GM06990 (cell line): ENCODE measurements around the gene SOAT2.
"Not testable (repeated sequence)": the region's sequence is repeated elsewhere in the genome, so short reads cannot be mapped to it uniquely, and the experiment has no call there.

ENCODE experiments used
- DNase-seq: peaks from one replicate; pipeline ENCODE4 v3.0.0-alpha.2; 2011; ENCODE audit not compliant: insufficient read length; ENCODE audit errors: extremely low read depth
- H3K27me3 ChIP-seq: replicated peaks from 2 replicates; pipeline ENCODE4 v1.6.0; 2011; ENCODE audit warnings: low read length; ENCODE audit not compliant: control insufficient read depth, insufficient read depth
- H3K36me3 ChIP-seq: 2 replicates; pipeline ENCODE4 v1.5.1; 2011; ENCODE audit warnings: low read length; ENCODE audit not compliant: control insufficient read depth, insufficient read depth
- H3K4me3 ChIP-seq: replicated peaks from 2 replicates; pipeline ENCODE4 v1.5.1; 2011; ENCODE audit warnings: low read depth, mild to moderate bottlenecking, control low read depth, low read length
- TF ChIP-seq, protein P1 (sequence below): IDR thresholded peaks from 2 replicates; pipeline ENCODE4 v1.5.1; 2011; ENCODE audit warnings: low read length, control low read depth, mild to moderate bottlenecking, inconsistent platforms; ENCODE audit not compliant: insufficient read depth, poor library complexity, severe bottlenecking

SOAT2 gene

DNA sequence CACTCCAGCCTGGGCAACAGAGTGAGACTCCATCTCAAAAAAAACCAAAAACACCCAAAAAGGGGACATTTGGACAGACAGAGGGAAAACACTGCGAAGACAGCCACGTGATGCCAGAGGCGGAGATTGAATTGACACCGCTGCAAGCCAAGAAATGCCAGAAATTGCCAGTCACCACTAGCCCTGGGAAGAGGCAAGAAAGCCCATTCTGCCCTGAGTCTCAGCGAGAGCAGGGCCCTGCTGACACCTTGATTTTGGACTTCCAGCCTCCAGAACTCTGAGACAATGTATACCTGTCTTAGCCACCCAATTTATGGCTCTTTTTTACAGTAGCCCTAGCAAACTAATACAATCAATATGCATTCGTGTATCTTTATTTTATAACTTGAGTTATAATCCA lies 13.2 kb upstream of the SOAT2 start:
- DNase-seq, result no peak
- no peaks in the 10 kb centered on the region; the same call in 1 of the 2 replicates for H3K27me3 ChIP-seq
- TF ChIP-seq, protein P1, sequence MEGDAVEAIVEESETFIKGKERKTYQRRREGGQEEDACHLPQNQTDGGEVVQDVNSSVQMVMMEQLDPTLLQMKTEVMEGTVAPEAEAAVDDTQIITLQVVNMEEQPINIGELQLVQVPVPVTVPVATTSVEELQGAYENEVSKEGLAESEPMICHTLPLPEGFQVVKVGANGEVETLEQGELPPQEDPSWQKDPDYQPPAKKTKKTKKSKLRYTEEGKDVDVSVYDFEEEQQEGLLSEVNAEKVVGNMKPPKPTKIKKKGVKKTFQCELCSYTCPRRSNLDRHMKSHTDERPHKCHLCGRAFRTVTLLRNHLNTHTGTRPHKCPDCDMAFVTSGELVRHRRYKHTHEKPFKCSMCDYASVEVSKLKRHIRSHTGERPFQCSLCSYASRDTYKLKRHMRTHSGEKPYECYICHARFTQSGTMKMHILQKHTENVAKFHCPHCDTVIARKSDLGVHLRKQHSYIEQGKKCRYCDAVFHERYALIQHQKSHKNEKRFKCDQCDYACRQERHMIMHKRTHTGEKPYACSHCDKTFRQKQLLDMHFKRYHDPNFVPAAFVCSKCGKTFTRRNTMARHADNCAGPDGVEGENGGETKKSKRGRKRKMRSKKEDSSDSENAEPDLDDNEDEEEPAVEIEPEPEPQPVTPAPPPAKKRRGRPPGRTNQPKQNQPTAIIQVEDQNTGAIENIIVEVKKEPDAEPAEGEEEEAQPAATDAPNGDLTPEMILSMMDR, result no peak
- no peaks in the 10 kb centered on the region for H3K36me3 ChIP-seq
- H3K4me3 ChIP-seq, result no peak overlapping the region

GRCh38 chr12:53090554-53090953 lies 12.7 kb upstream of the SOAT2 start:
- H3K4me3 ChIP-seq, result no peak overlapping the region
- no peaks in the 10 kb centered on the region for H3K36me3 ChIP-seq
- no peak for DNase-seq
- no peaks in the 10 kb centered on the region; the same call in 1 of the 2 replicates for H3K27me3 ChIP-seq
- TF ChIP-seq, protein P1, result no peak

GRCh38 chr12:53091756-53092155 lies 11.5 kb upstream of the SOAT2 start:
- no peak for DNase-seq
- no peaks in the 10 kb centered on the region for H3K36me3 ChIP-seq
- H3K27me3 ChIP-seq, result no peaks in the 10 kb centered on the region
- no peak overlapping the region for H3K4me3 ChIP-seq
- TF ChIP-seq, protein P1, result no peak

GRCh38 chr12:53093777-53094393 lies 9.4 kb upstream of the SOAT2 start:
- no peaks in the 10 kb centered on the region; the same call in 1 of the 2 replicates for H3K27me3 ChIP-seq

GRCh38 chr12:53094394-53094787 lies 8.9 kb upstream of the SOAT2 start:
- Histone ChIP-seq H3K27me3 (no peaks in the 10 kb centered on the region; the same call in 1 of the 2 replicates), H3K36me3 (no peaks in the 10 kb centered on the region), H3K4me3 (no peak overlapping the region)
- TF ChIP-seq, protein P1, result no peak
- no peak for DNase-seq

More at GRCh38 chr12:53093777-53094393, 9.4 kb upstream of the SOAT2 start:
- no peaks in the 10 kb centered on the region for H3K36me3 ChIP-seq
- DNase-seq, result no peak
- H3K4me3 ChIP-seq, result no peak overlapping the region
- TF ChIP-seq, protein P1, result no peak

- not testable (repeated sequence) for H3K4me3 ChIP-seq, DNase-seq, H3K27me3 ChIP-seq, H3K36me3 ChIP-seq
Observed at GRCh38 chr12:53094796-53095595, 8.3 kb upstream of the SOAT2 start.

DNA sequence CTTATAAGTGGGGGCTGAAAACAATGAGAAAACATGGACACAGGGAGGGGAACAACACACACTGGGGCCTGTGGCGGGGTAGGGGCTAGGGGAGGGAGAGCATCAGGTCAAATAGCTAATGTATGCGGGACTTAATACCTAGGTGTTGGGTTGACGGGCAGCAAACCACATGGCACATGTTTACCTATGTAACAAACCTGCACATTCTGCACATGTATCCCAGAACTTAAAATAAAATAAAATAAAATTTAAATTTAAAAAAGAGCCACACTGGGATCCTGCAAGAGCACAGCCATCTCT lies 7.7 kb upstream of the SOAT2 start:
- not testable (repeated sequence) for H3K4me3 ChIP-seq, H3K36me3 ChIP-seq, DNase-seq, H3K27me3 ChIP-seq
